GM23338 (cell line): ENCODE data around the gene CAMSAP1. TPM values are rescaled to one million over a fixed set of nuclear protein-coding genes. Genes with fewer than 3 reads are reported as not detected.

Experiments used
- ATAC-seq: fragments of 200-7000 bp; cut with Tn5 transposase; 3 replicates; pipeline ENCODE4 v1.9.1; 2020
- DNase-seq: peaks from one replicate; pipeline ENCODE4 v3.0.0-alpha.2; 2015; ENCODE audit warnings: low spot score
- H2AFZ ChIP-seq: fragments of 200-600 bp; sonication (generic); 2 replicates; pipeline ENCODE4 v1.8.0; 2016; ENCODE audit warnings: antibody characterized with exemption, mild to moderate bottlenecking, moderate library complexity
- H3F3A ChIP-seq: fragments of 200-600 bp; sonication (generic); replicated peaks from 2 replicates; pipeline ENCODE4 v1.8.0; 2017; ENCODE audit warnings: antibody characterized with exemption, mixed run types, low read depth
- H3K27ac ChIP-seq: fragments of 200-600 bp; sonication (generic); 2 replicates; pipeline ENCODE4 v1.6.1; 2016; ENCODE audit warnings: low read depth
- H3K27me3 ChIP-seq: fragments of 200-600 bp; sonication (generic); 2 replicates; pipeline ENCODE4 v1.8.0; 2016; ENCODE audit warnings: mild to moderate bottlenecking, mixed run types, moderate library complexity; ENCODE audit not compliant: insufficient read depth
- H3K36me3 ChIP-seq: fragments of 200-600 bp; sonication (generic); 2 replicates; pipeline ENCODE4 v1.8.0; 2016; ENCODE audit warnings: mild to moderate bottlenecking; ENCODE audit not compliant: insufficient read depth
- H3K4me1 ChIP-seq: fragments of 200-600 bp; sonication (generic); 2 replicates; pipeline ENCODE4 v1.8.0; 2016; ENCODE audit warnings: mild to moderate bottlenecking, moderate library complexity; ENCODE audit not compliant: insufficient read depth
- H3K4me2 ChIP-seq: fragments of 200-600 bp; sonication (generic); 2 replicates; pipeline ENCODE4 v1.7.1; 2017; ENCODE audit warnings: mixed run types
- H3K4me3 ChIP-seq: fragments of 200-600 bp; sonication (generic); 2 replicates; pipeline ENCODE4 v1.6.1; 2016; ENCODE audit warnings: mixed run types
- H3K79me2 ChIP-seq: fragments of 200-600 bp; sonication (generic); replicated peaks from 2 replicates; pipeline ENCODE4 v1.8.0; 2017; ENCODE audit warnings: mild to moderate bottlenecking; ENCODE audit not compliant: insufficient read depth
- H3K9me2 ChIP-seq: fragments of 200-600 bp; sonication (generic); 2 replicates; pipeline ENCODE4 v1.8.0; 2017; ENCODE audit not compliant: insufficient read depth
- H4K20me1 ChIP-seq: fragments of 200-600 bp; sonication (generic); replicated peaks from 2 replicates; pipeline ENCODE4 v1.8.0; 2017; ENCODE audit warnings: mild to moderate bottlenecking; ENCODE audit not compliant: insufficient read depth
- H3K27ac Mint-ChIP-seq: 2 replicates; pipeline ENCODE4 v1.8.0; 2020; ENCODE audit warnings: inconsistent platforms, mild to moderate bottlenecking, moderate library complexity, mixed read lengths
- H3K27me3 Mint-ChIP-seq: 3 replicates; pipeline ENCODE4 v1.8.0; 2022; ENCODE audit warnings: low read depth, mild to moderate bottlenecking, moderate library complexity, mixed read lengths, inconsistent platforms; ENCODE audit not compliant: insufficient read depth, poor library complexity
- H3K36me3 Mint-ChIP-seq: 3 replicates; pipeline ENCODE4 v1.8.0; 2021; ENCODE audit warnings: low read depth, mild to moderate bottlenecking, inconsistent platforms, moderate library complexity, mixed read lengths
- H3K4me1 Mint-ChIP-seq: 3 replicates; pipeline ENCODE4 v1.8.0; 2020; ENCODE audit warnings: mild to moderate bottlenecking, inconsistent platforms, mixed read lengths
- H3K4me3 Mint-ChIP-seq: 3 replicates; pipeline ENCODE4 v1.8.0; 2021; ENCODE audit warnings: moderate library complexity, mild to moderate bottlenecking, inconsistent platforms, mixed read lengths
- H3K9me3 Mint-ChIP-seq: 3 replicates; pipeline ENCODE4 v1.8.0; 2020; ENCODE audit warnings: moderate library complexity, mild to moderate bottlenecking, inconsistent platforms, mixed read lengths
- CREB1 ChIP-seq: fragments of 250-450 bp; sonication (Bioruptor Pico); IDR thresholded peaks from 2 replicates; pipeline ENCODE4 v1.5.0; 2020; ENCODE audit warnings: low read depth, mild to moderate bottlenecking, moderate library complexity
- CTCF ChIP-seq, 2 experiments: fragments of 200-600 bp in 1 of 2; sonication (generic) in 1 of 2; conservative IDR thresholded peaks; 2 replicates each; pipeline versions ENCODE4 v1.5.1 to v1.6.1; 2016 to 2017; ENCODE audit warnings: antibody characterized with exemption in 2 of 2, low read depth in 2 of 2, mild to moderate bottlenecking in 2 of 2, moderate library complexity in 1 of 2
- ETS1 ChIP-seq: IDR thresholded peaks from 2 replicates; pipeline ENCODE4 v1.6.1; 2016; ENCODE audit warnings: antibody characterized with exemption
- EZH2 ChIP-seq: fragments of 200-600 bp; sonication (generic); IDR thresholded peaks from one replicate; pipeline ENCODE4 v1.8.0; 2017; ENCODE audit warnings: antibody characterized with exemption, mild to moderate bottlenecking, low read depth; ENCODE audit not compliant: unreplicated experiment
- EZH2phosphoT487 ChIP-seq: fragments of 200-600 bp; sonication (generic); IDR thresholded peaks from one replicate; pipeline ENCODE4 v1.8.1; 2018; ENCODE audit warnings: antibody characterized with exemption; ENCODE audit not compliant: unreplicated experiment
- JUNB ChIP-seq: IDR thresholded peaks from one replicate; pipeline ENCODE4 v1.6.1; 2016; ENCODE audit warnings: antibody characterized with exemption; ENCODE audit not compliant: unreplicated experiment
- NANOG ChIP-seq: IDR thresholded peaks from 2 replicates; pipeline ENCODE4 v1.6.1; 2016; ENCODE audit warnings: antibody characterized with exemption, borderline replicate concordance
- POLR2AphosphoS5 ChIP-seq: IDR thresholded peaks from 2 replicates; pipeline ENCODE4 v1.6.1; 2016; ENCODE audit warnings: antibody characterized with exemption, low read depth
- REST ChIP-seq: IDR thresholded peaks from one replicate; pipeline ENCODE4 v1.6.1; 2018; ENCODE audit warnings: antibody characterized with exemption; ENCODE audit not compliant: unreplicated experiment
- STAT1 ChIP-seq: IDR thresholded peaks from one replicate; pipeline ENCODE4 v1.6.1; 2016; ENCODE audit warnings: antibody characterized with exemption; ENCODE audit not compliant: unreplicated experiment
- ZNF114 ChIP-seq: fragments of 250-450 bp; sonication (Bioruptor Pico); IDR thresholded peaks from 2 replicates; pipeline ENCODE4 v1.5.0; 2020; ENCODE audit warnings: mild to moderate bottlenecking, moderate library complexity
- ZNF331 ChIP-seq: fragments of 250-450 bp; sonication (Bioruptor Pico); IDR thresholded peaks from 2 replicates; pipeline ENCODE4 v1.5.0; 2020; ENCODE audit warnings: low read depth, mild to moderate bottlenecking, moderate library complexity
- polyA plus RNA-seq: library from polyadenylated mRNA; unstranded; fragments of >200 nt; fragmentation: Nextera tagmentation; extraction: Ambion mirVana; gene quantifications from 2 replicates; pipeline ENCODE4 v1.2.1, GENCODE V29; 2016
- total RNA-seq: library from RNA; depleted of rRNA; stranded (reverse); fragments of >200 nt; shearing (Covaris generic); gene quantifications from 2 replicates; pipeline ENCODE4 v1.2.3, GENCODE V29; 2014

Gene CAMSAP1
- total and polyA plus RNA-seq, 2 experiments from 2014 or later: 6.9 to 75.4 TPM

DNA sequence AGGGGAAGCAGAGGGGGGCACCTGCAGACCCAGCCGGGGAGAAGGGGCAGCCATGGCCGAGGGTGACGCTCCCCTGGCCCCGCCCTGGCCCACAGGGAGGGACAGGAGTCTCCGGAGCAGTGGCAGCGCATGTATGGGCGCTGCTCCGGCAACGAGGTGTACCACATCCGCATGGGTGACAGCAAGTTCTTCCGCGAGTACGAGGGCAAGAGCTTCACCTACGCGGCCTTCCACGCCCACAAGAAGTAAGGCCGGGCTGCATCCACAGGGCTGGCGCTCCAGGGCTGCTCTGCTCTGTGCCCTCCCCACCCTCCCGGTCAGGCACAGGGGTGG, 137.2 kb downstream of the CAMSAP1 start (continued):
- TF ChIP-seq ZNF331 (no peak), JUNB (no peak), CTCF (conservative IDR thresholded peaks at IDR 0.05; ENCODE audit: low read depth in 2 of 2) (no peak), POLR2AphosphoS5 (no peak), EZH2 (no peak), ETS1 (no peak), ZNF114 (CRISPR knock-in tag) (no peak), EZH2phosphoT487 (no peak)

DNA sequence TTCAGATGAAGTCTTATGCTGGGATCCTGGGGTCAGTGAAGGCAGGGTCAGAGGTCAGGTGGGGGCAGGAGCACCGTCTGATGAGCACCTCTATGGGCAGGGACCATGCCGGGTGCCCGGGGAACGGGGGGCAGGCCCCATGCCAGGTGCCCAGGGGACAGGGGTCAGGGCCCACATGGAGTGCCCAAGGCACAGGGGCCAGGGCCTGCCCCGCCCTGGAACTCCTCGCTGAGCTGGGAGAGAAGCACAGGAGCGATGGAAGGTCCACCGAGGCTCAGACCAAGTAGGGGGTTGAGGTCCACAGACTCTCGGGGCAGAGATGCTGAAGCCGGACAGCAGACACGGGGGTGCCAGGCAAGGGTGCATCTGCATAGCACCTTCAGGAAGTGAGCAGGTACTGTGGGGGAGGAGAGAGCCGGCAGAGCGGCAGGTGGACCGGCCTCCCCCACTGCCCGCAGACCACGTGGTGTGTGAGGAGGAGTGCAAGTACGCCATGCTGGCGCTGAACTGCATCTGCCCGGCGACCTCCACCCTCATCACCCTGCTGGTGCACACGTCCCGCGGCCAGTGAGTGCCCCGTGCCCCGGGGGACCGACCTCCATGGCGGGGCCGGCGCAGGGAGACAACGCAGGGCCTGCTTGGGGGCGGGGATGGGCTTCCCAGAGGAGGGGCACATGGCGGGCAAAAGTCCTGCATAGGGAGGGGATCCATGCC, 137.7 kb downstream of the CAMSAP1 start:
- Histone ChIP-seq H3K4me1 (no peaks in the 10 kb centered on the region), H3K27ac (no peak overlapping the region), H3K79me2 (no peaks in the 10 kb centered on the region), H3K27me3 (no peaks in the 10 kb centered on the region), H3K4me2 (no peak overlapping the region), H3F3A (no peaks in the 10 kb centered on the region), H2AFZ (no peak overlapping the region), H4K20me1 (no peaks in the 10 kb centered on the region), H3K9me2 (no peaks in the 10 kb centered on the region), H3K4me3 (no peak overlapping the region), H3K36me3 (no peaks in the 10 kb centered on the region)
- ATAC-seq (no peak), DNase-seq (no peak)
- peaks cover 5% of the 10 kb centered on the region; the same call in 1 of the 3 replicates for H3K36me3 Mint-ChIP-seq
- no peak overlapping the region for H3K27ac Mint-ChIP-seq
- no peaks in the 10 kb centered on the region for H3K4me1 Mint-ChIP-seq
- no peak overlapping the region for H3K4me3 Mint-ChIP-seq
- peaks cover 7% of the 10 kb centered on the region for H3K27me3 Mint-ChIP-seq
- peaks cover 16% of the 10 kb centered on the region for H3K9me3 Mint-ChIP-seq
- TF ChIP-seq EZH2phosphoT487 (no peak), POLR2AphosphoS5 (no peak), NANOG (no peak), ZNF331 (no peak), ZNF114 (CRISPR knock-in tag) (no peak), STAT1 (no peak), EZH2 (no peak), ETS1 (no peak), REST (no peak), JUNB (no peak), CTCF (conservative IDR thresholded peaks at IDR 0.05; ENCODE audit: low read depth in 2 of 2) (no peak), CREB1 (no peak)
